ENCODE results near the gene FBXL7.

FBXL7 gene

GRCh38 chr5:15499528-15500324 lies at the start of gene FBXL7:
Gene FBXL7, plus strand, starts transcription at chr5:15500180.
- DNase-seq, result no peak

- no peak for DNase-seq
Observed at GRCh38 chr5:15450473-15450872, 49.5 kb upstream of the FBXL7 start.

GRCh38 chr5:15450949-15451348 lies 49.0 kb upstream of the FBXL7 start:
- no peak for DNase-seq

- DNase-seq, result no peak
Observed at GRCh38 chr5:15452030-15452429, 48.0 kb upstream of the FBXL7 start.

GRCh38 chr5:15452781-15453180 lies 47.2 kb upstream of the FBXL7 start:
- DNase-seq, result no peak

GRCh38 chr5:15459200-15459599 lies 40.8 kb upstream of the FBXL7 start:
- no peak for DNase-seq

GRCh38 chr5:15463231-15463980 lies 36.6 kb upstream of the FBXL7 start:
- DNase-seq, result no peak

GRCh38 chr5:15472116-15472515 lies 27.9 kb upstream of the FBXL7 start:
- no peak for DNase-seq

- DNase-seq, result no peak
Observed at GRCh38 chr5:15474143-15474719, 25.7 kb upstream of the FBXL7 start.

GRCh38 chr5:15475367-15475766 lies 24.6 kb upstream of the FBXL7 start:
- DNase-seq, result no peak

GRCh38 chr5:15476977-15477376 lies 23.0 kb upstream of the FBXL7 start:
- DNase-seq, result no peak

- DNase-seq, result no peak
Observed at GRCh38 chr5:15480436-15480835, 19.5 kb upstream of the FBXL7 start.

- no peak for DNase-seq
Observed at GRCh38 chr5:15483351-15484097, 16.5 kb upstream of the FBXL7 start.

- no peak for DNase-seq
Observed at GRCh38 chr5:15487228-15487627, 12.8 kb upstream of the FBXL7 start.

- DNase-seq, result no peak
Observed at GRCh38 chr5:15489571-15490235, 10.3 kb upstream of the FBXL7 start.

- DNase-seq, result no peak
Observed at GRCh38 chr5:15492545-15492944, 7.4 kb upstream of the FBXL7 start.

GRCh38 chr5:15493501-15493900 lies 6.5 kb upstream of the FBXL7 start:
- DNase-seq, result no peak

GRCh38 chr5:15495026-15495425 lies 5.0 kb upstream of the FBXL7 start:
- no peak for DNase-seq

- DNase-seq, result no peak
Observed at GRCh38 chr5:15496886-15497285, 3.1 kb upstream of the FBXL7 start.

- no peak for DNase-seq
Observed at GRCh38 chr5:15500325-15501001, 483 bp downstream of the FBXL7 start.

- no peak for DNase-seq
Observed at GRCh38 chr5:15501091-15501791, 1.3 kb downstream of the FBXL7 start.

All from activated CD4-positive, CD25-positive, alpha-beta regulatory T cell (primary cell).